ENCODE data around the gene PDCD1LG2. TPM values are rescaled to one million over a fixed set of nuclear protein-coding genes. Genes with fewer than 3 reads are reported as not detected.
A peak's percentile ranks its signal among the peaks of the same experiment; 100 is the strongest.

Gene PDCD1LG2
- total RNA-seq, 4 donors from 2014 or later = 0.78 to 2.6 (median 1.6) TPM

- intact Hi-C loops (cut with DNase I) = no loop called here
- WGBS, 2 donors = 65 to 67% methylated on average over 6 of the region's 6 CpGs
- TF ChIP-seq CTCF (IDR thresholded peaks at IDR 0.05) (no peak), POLR2A (IDR thresholded peaks at IDR 0.05) (no peak)
Measured at GRCh38 chr9:5566054-5566618, 55.8 kb downstream of the PDCD1LG2 start.

GRCh38 chr9:5568868-5569267 is 58.5 kb downstream of the PDCD1LG2 start:
- H3K27ac ChIP-seq = no peak overlapping the region
- TF ChIP-seq CTCF (IDR thresholded peaks at IDR 0.05) (no peak), POLR2A (IDR thresholded peaks at IDR 0.05) (no peak)
- intact Hi-C loops (cut with DNase I) = no loop called here
- H3K27me3 ChIP-seq = no peaks in the 10 kb centered on the region
- 64 to 78% methylated on average over 2 of the region's 2 CpGs for whole genome bisulfite sequencing, 2 donors
- no peaks in the 10 kb centered on the region for H3K36me3 ChIP-seq
- H3K4me1 ChIP-seq = peaks cover 0 to 4% of the 10 kb centered on the region in 2 donors
- no peak overlapping the region for H3K4me3 ChIP-seq (replicated peaks in 1 of 3)
- no peaks in the 10 kb centered on the region for H3K9me3 ChIP-seq
- no peak for DNase-seq

More at GRCh38 chr9:5566054-5566618, 55.8 kb downstream of the PDCD1LG2 start:
- Histone ChIP-seq H3K27ac (no peak overlapping the region), H3K4me1 (peaks cover 0 to 4% of the 10 kb centered on the region in 2 donors), H3K36me3 (no peaks in the 10 kb centered on the region), H3K27me3 (no peaks in the 10 kb centered on the region), H3K4me3 (replicated peaks in 1 of 3) (no peak overlapping the region), H3K9me3 (no peaks in the 10 kb centered on the region)
- peak in 1 of 2 donors; percentile 26 for DNase-seq

GRCh38 chr9:5569409-5569808 is 59.1 kb downstream of the PDCD1LG2 start:
- intact Hi-C loops (cut with DNase I) = no loop called here
- TF ChIP-seq POLR2A (IDR thresholded peaks at IDR 0.05) = no peak
- no peak for TF ChIP-seq CTCF (IDR thresholded peaks at IDR 0.05)
- Histone ChIP-seq H3K36me3 (no peaks in the 10 kb centered on the region), H3K27me3 (no peaks in the 10 kb centered on the region), H3K4me1 (peaks cover 0 to 4% of the 10 kb centered on the region in 2 donors), H3K27ac (no peak overlapping the region), H3K4me3 (replicated peaks in 1 of 3) (no peak overlapping the region), H3K9me3 (no peaks in the 10 kb centered on the region)
- no peak for DNase-seq

GRCh38 chr9:5569891-5570290 is 59.6 kb downstream of the PDCD1LG2 start:
- WGBS, 2 donors = 91 to 95% methylated on average over 1 of the region's 1 CpG
- intact Hi-C loops (cut with DNase I) = no loop called here
- no peak for DNase-seq
- Histone ChIP-seq H3K9me3 (no peaks in the 10 kb centered on the region), H3K4me3 (replicated peaks in 1 of 3) (no peak overlapping the region), H3K27me3 (no peaks in the 10 kb centered on the region), H3K36me3 (no peaks in the 10 kb centered on the region), H3K4me1 (peaks cover 0 to 4% of the 10 kb centered on the region in 2 donors), H3K27ac (no peak overlapping the region)
- TF ChIP-seq CTCF (IDR thresholded peaks at IDR 0.05) (no peak), POLR2A (IDR thresholded peaks at IDR 0.05) (no peak)

- Histone ChIP-seq H3K9me3 (no peaks in the 10 kb centered on the region), H3K4me1 (no peaks in the 10 kb centered on the region), H3K27me3 (no peaks in the 10 kb centered on the region), H3K4me3 (replicated peaks in 1 of 3) (no peak overlapping the region), H3K27ac (no peak overlapping the region), H3K36me3 (no peaks in the 10 kb centered on the region)
- intact Hi-C loops (cut with DNase I) = no loop called here
- TF ChIP-seq POLR2A (IDR thresholded peaks at IDR 0.05) = no peak
- TF ChIP-seq CTCF (IDR thresholded peaks at IDR 0.05) = no peak
- no peak for DNase-seq
- 93 to 100% methylated on average over 1 of the region's 1 CpG for WGBS, 2 donors
Measured at GRCh38 chr9:5571629-5572232, 61.4 kb downstream of the PDCD1LG2 start.

All from thyroid gland (tissue), 4 donors.